ENCODE data around the gene TMEM129. TPM values are rescaled to one million over a fixed set of nuclear protein-coding genes. Genes with fewer than 3 reads are reported as not detected.

TMEM129 gene
- total and polyA plus RNA-seq, 9 donors: 5.6 to 43.2 (median 40.3) TPM

- H3K27me3 ChIP-seq: no peaks in the 10 kb centered on the region
- H3K36me3 ChIP-seq: no peaks in the 10 kb centered on the region
- 90 to 98% (median 93%) methylated on average over 9 of the region's 9 CpGs for WGBS, 3 donors
- intact Hi-C loops (cut with DNase I): no loop called here
- H3K9me3 ChIP-seq: no peaks in the 10 kb centered on the region
- TF ChIP-seq EP300 (IDR thresholded peaks at IDR 0.05): no peak
- TF ChIP-seq POLR2A (IDR thresholded peaks at IDR 0.05): no peak
- no peak for TF ChIP-seq CTCF (IDR thresholded peaks at IDR 0.05)
- DNase-seq: no peak
- H3K4me3 ChIP-seq: no peak overlapping the region
- H3K27ac ChIP-seq: no peak overlapping the region
- H3K4me1 ChIP-seq (ENCODE audit: insufficient read depth): no peaks in the 10 kb centered on the region
These were observed 18.2 kb upstream of the TMEM129 start for GRCh38 chr4:1739358-1739757.

DNA sequence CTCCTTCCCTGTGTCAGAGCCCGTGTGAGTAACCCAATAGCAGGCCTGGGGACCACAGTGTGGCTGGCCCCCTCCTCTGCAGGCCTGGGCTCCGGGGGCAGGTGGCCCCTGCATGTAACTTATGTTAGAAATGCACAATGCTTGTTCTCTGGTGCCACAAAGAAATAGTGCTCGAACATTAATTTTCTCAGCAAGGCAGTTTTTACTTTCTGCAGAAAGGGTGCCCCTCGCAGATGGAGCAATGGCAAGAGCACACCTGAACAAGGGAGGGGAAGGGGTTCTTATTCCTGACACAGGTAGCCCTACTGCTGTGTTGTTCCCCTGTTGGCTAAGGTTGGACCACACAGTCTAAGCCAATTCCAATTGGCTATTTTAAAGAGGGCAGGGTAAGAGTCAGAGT, 17.3 kb upstream of the TMEM129 start:
- no peak overlapping the region for H3K27ac ChIP-seq
- no peak overlapping the region for H3K4me3 ChIP-seq
- 96 to 97% (median 96%) methylated on average over 4 of the region's 4 CpGs for WGBS, 3 donors
- H3K4me1 ChIP-seq (ENCODE audit: insufficient read depth): no peaks in the 10 kb centered on the region
- no peaks in the 10 kb centered on the region for H3K27me3 ChIP-seq
- no peak for DNase-seq
- H3K36me3 ChIP-seq: no peaks in the 10 kb centered on the region
- intact Hi-C loops (cut with DNase I): no loop called here
- H3K9me3 ChIP-seq: no peaks in the 10 kb centered on the region
- no peak for TF ChIP-seq CTCF (IDR thresholded peaks at IDR 0.05)
- no peak for TF ChIP-seq EP300 (IDR thresholded peaks at IDR 0.05)
- no peak for TF ChIP-seq POLR2A (IDR thresholded peaks at IDR 0.05)

GRCh38 chr4:1737666-1738065, 16.5 kb upstream of the TMEM129 start:
- H3K36me3 ChIP-seq: no peaks in the 10 kb centered on the region
- TF ChIP-seq POLR2A (IDR thresholded peaks at IDR 0.05): no peak
- TF ChIP-seq CTCF (IDR thresholded peaks at IDR 0.05): no peak
- no peak for TF ChIP-seq EP300 (IDR thresholded peaks at IDR 0.05)
- H3K27me3 ChIP-seq: no peaks in the 10 kb centered on the region
- 96 to 98% (median 98%) methylated on average over 13 to 15 of the region's 15 CpGs for WGBS, 3 donors
- H3K27ac ChIP-seq: no peak overlapping the region
- no peak for DNase-seq
- H3K4me1 ChIP-seq (ENCODE audit: insufficient read depth): no peaks in the 10 kb centered on the region
- H3K9me3 ChIP-seq: no peaks in the 10 kb centered on the region
- intact Hi-C loops (cut with DNase I): no loop called here
- H3K4me3 ChIP-seq: no peak overlapping the region

DNA sequence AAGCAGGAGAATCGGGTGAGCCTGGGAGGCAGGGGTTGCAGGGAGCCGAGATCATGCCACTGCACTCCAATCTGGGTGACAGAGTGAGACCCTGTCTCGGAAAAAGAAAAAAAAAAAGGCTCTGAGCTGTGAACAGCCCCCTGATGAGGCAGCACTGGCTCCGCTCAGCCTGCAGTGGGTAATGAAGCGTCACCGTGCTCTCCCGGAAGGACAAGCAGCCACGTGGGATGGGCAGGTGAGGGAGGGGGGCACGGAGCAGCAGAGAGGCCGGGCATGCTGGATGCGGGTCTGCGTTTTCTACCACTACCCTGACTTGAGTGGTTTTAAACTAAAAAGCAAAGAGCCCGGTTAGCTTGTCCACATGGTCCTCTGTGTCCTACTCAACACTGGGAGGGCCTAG, 15.7 kb upstream of the TMEM129 start:
- DNase-seq: no peak
- 94 to 97% (median 97%) methylated on average over 13 of the region's 13 CpGs for WGBS, 3 donors
- intact Hi-C loops (cut with DNase I): no loop called here
- Histone ChIP-seq H3K4me3 (no peak overlapping the region), H3K27ac (no peak overlapping the region), H3K36me3 (no peaks in the 10 kb centered on the region), H3K4me1 (ENCODE audit: insufficient read depth) (no peaks in the 10 kb centered on the region), H3K9me3 (no peaks in the 10 kb centered on the region), H3K27me3 (no peaks in the 10 kb centered on the region)
- TF ChIP-seq CTCF (IDR thresholded peaks at IDR 0.05): no peak
- no peak for TF ChIP-seq POLR2A (IDR thresholded peaks at IDR 0.05)
- no peak for TF ChIP-seq EP300 (IDR thresholded peaks at IDR 0.05)

DNA sequence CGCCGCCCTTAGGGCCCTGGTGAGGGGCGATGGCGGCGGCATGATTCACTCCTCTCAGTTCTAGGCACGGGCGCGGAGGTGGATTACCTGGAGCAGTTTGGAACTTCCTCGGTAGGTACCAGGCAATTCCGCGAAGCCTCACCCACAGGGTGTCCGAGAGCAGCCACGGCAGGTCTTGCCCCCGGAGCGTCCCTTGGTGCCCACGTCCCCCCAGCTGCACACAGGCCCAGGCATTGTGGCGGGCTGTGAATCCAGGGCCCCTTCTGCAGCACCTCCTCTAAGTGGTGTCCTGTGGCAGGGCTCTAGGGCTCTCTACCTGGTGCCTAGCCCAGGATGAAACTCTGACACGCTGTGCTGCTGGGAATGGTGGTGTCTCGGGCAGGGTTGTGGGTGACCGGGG, 14.1 kb upstream of the TMEM129 start:
- WGBS, 3 donors: 89 to 96% (median 92%) methylated on average over 19 to 20 of the region's 20 CpGs

More for the DNA sequence above, 14.1 kb upstream of the TMEM129 start:
- intact Hi-C loops (cut with DNase I): no loop called here
- H3K27me3 ChIP-seq: no peaks in the 10 kb centered on the region
- TF ChIP-seq CTCF (IDR thresholded peaks at IDR 0.05) (no peak), POLR2A (IDR thresholded peaks at IDR 0.05) (no peak), EP300 (IDR thresholded peaks at IDR 0.05) (no peak)
- no peaks in the 10 kb centered on the region for H3K36me3 ChIP-seq
- no peak overlapping the region for H3K4me3 ChIP-seq
- H3K9me3 ChIP-seq: no peaks in the 10 kb centered on the region
- DNase-seq: no peak
- no peak overlapping the region for H3K27ac ChIP-seq
- no peaks in the 10 kb centered on the region for H3K4me1 ChIP-seq (ENCODE audit: insufficient read depth)

All from ovary (tissue), 9 donors.